ENCODE data around the gene TMPRSS6.

Gene TMPRSS6

GRCh38 chr22:37109242-37109917, at the start of gene TMPRSS6:
Gene TMPRSS6, minus strand, starts transcription at chr22:37109713. Its CDS starts 6,296 bp downstream, at chr22:37103417.
- no peak for FAIRE-seq

- FAIRE-seq, result no peak
Observed at GRCh38 chr22:37158963-37159290, 49.4 kb upstream of the TMPRSS6 start.

- no peak for FAIRE-seq
Observed at GRCh38 chr22:37157516-37158285, 48.2 kb upstream of the TMPRSS6 start.

GRCh38 chr22:37156686-37157435, 47.3 kb upstream of the TMPRSS6 start:
- FAIRE-seq, result no peak

GRCh38 chr22:37155971-37156370, 46.5 kb upstream of the TMPRSS6 start:
- no peak for FAIRE-seq

- FAIRE-seq, result no peak
Observed at GRCh38 chr22:37154925-37155712, 45.6 kb upstream of the TMPRSS6 start.

GRCh38 chr22:37153901-37154300, 44.4 kb upstream of the TMPRSS6 start:
- no peak for FAIRE-seq

- FAIRE-seq, result no peak
Observed at GRCh38 chr22:37151401-37151800, 41.9 kb upstream of the TMPRSS6 start.

GRCh38 chr22:37150701-37151100, 41.2 kb upstream of the TMPRSS6 start:
- no peak for FAIRE-seq

GRCh38 chr22:37148742-37149665, 39.5 kb upstream of the TMPRSS6 start:
- no peak for FAIRE-seq

- FAIRE-seq, result no peak
Observed at GRCh38 chr22:37148031-37148651, 38.6 kb upstream of the TMPRSS6 start.

GRCh38 chr22:37147186-37147990, 37.9 kb upstream of the TMPRSS6 start:
- FAIRE-seq, result no peak

- no peak for FAIRE-seq
Observed at GRCh38 chr22:37146507-37147180, 37.1 kb upstream of the TMPRSS6 start.

GRCh38 chr22:37146051-37146385, 36.5 kb upstream of the TMPRSS6 start:
- FAIRE-seq, result no peak

GRCh38 chr22:37145180-37146050, 35.9 kb upstream of the TMPRSS6 start:
- FAIRE-seq, result no peak

GRCh38 chr22:37144180-37144554, 34.7 kb upstream of the TMPRSS6 start:
- FAIRE-seq, result no peak

- no peak for FAIRE-seq
Observed at GRCh38 chr22:37141971-37142370, 32.5 kb upstream of the TMPRSS6 start.

- FAIRE-seq, result no peak
Observed at GRCh38 chr22:37141476-37141875, 32.0 kb upstream of the TMPRSS6 start.

Measured in endometrium (tissue), 2 donors.